ENCODE data around the gene NPAS3.

The NPAS3 gene

GRCh38 chr14:33188880-33189279 is 250.2 kb downstream of the NPAS3 start:
- DNase-seq = no peak

DNA sequence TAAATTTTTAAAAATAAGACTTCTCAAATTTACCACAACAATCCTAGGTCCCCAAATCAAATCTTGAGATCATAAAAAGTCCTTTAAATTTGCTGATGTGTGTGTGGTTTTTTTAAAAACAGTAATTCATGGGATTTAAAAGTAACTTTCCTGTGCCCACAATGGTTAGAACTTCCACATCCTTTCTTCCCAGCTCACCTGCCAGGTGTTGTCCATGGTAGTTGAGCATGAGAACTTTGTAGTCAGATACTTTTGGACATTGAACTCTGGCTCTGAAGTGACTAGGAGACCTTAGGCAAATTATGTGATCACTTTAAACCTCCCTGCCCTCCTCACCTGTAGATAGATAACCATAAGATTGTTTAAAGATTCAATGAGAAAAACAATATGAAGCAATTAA is 253.2 kb downstream of the NPAS3 start:
- no peak for DNase-seq

DNA sequence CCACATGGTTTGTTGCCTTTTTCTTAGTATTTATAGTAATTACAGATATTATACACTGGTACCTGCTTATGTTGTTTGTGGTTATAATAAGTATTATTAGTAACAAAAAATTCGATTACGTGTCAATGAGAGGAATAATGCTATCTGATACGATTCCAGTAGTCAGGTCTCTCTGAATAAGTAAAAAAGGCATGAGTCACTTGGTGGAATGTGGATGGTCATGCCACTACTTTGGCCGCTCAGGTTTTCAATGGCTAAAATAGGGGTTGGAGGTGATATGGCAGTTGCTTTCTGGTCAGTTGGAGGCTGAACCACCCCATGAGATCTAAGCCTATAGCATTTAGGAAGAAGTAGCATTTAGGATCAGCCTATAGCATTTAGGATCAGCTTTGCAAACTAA is 255.9 kb downstream of the NPAS3 start:
- no peak for DNase-seq

DNA sequence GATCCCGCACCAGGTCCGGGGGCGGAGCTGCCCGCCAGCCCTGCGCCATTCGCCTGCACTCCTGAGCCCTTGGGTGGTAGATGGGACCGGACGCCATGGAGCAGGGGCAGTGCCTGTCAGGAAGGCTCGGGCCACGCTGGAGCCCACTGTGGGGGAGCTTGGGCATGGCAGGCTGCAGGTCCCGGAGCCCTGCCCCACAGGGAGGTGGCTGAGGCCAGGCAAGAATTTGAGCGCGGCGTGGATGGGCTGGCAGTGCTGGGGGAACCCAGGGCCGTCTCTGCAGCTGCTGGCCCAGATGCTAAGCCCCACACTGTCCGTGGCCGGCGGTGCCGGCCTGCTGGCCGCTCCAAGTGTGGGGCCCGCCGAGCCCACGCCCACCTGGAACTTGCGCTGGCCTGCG is 260.0 kb downstream of the NPAS3 start:
- DNase-seq = no peak

- no peak for DNase-seq
Measured at GRCh38 chr14:33201116-33201515, 262.4 kb downstream of the NPAS3 start.

DNA sequence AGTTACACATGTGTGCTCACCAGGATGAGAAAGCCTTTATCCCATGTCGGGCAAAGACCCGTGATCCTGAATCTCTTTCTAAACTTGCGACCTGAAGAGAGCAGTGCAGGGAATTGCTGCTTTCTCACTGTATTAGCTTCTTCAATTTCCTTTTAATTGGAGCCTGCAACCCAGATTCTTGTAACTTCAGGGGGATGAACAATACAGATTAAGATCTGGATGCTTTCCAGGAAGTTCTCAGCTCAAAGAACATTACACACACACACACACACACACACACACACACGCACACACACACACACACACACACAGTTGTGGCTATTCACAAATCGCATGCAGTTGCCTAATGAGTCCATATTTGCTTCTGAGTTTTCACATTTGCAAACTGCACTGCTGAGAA is 268.3 kb downstream of the NPAS3 start:
- no peak for DNase-seq

- no peak for DNase-seq
Measured at GRCh38 chr14:33207467-33208017, 268.9 kb downstream of the NPAS3 start.

DNA sequence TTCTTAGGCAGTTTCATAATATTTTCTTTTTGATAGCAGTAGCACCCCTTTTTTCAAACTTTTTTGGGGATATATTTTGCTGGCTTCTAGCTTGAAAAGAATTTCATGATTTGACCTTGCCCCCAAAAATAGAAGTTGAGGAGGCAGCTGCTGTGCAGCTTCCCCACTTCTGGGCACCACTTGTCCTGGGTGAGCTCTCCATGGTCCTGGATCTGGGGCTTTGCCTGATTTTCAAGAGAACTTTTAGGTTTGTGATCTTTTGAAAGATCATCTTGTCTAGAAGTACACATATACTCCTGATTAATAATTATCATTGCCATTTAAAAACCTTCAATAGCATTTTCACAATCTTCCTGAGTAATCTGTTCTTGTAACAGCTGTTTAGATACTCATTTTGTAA is 271.6 kb downstream of the NPAS3 start:
- DNase-seq = no peak

DNA sequence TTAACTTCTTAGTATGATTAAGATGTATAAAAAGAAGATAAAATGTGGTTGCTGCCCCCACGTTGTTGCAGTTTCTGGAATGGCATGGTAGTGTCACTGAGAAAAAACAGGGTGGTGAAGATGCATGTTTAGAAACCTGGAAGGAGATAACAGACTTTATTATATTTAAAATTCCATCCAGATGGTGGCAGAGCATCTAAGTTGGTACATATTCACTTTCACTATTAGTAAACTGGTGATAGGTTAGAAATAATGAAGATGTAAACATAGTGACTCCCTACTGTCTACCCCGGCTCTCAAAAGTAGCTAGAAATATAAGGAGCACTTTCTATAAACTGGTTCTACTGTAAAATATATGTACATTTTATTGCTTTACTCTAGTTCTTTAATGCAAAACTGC is 279.3 kb downstream of the NPAS3 start:
- DNase-seq = no peak

DNA sequence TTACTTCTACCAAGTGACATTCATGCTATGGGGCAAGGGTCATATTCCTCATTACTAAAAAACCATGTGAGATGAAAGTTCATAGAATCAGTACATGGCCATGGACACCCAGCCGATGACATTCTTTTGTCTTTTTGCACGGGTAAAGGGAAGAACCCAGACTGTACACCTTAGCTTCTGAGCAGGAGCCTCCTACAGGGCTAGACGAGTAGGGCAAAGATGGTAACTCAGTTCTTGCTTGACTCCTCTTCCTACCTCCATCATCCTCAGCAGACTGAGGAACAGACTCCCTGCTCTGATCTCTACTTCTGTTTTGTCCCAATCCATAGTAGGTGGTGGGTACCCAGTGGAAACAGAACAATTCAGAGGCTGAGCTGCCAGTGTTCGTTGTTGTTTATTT is 281.3 kb downstream of the NPAS3 start:
- no peak for DNase-seq

GRCh38 chr14:33229269-33229929 is 290.7 kb downstream of the NPAS3 start:
- no peak for DNase-seq

- no peak for DNase-seq
Measured at GRCh38 chr14:33230021-33230420, 291.3 kb downstream of the NPAS3 start.

DNA sequence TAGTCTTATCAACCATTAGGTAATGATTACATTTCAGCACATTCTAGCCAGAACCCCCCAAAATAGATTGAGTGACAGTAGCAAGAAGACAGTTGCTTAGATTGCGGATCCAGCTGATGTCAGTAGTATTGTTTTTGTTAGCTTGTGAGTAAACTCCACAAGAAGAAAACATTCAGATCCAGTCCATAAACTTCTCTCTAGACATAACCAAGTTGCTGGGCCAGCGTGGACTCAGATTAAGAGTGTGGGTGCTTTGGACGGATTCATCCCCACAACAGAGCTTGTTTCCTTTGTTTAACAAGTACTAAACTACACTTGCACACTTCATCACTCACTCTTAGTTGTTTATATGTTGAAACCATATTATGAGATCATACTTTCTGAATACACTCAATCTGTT is 293.4 kb downstream of the NPAS3 start:
- DNase-seq = no peak

DNA sequence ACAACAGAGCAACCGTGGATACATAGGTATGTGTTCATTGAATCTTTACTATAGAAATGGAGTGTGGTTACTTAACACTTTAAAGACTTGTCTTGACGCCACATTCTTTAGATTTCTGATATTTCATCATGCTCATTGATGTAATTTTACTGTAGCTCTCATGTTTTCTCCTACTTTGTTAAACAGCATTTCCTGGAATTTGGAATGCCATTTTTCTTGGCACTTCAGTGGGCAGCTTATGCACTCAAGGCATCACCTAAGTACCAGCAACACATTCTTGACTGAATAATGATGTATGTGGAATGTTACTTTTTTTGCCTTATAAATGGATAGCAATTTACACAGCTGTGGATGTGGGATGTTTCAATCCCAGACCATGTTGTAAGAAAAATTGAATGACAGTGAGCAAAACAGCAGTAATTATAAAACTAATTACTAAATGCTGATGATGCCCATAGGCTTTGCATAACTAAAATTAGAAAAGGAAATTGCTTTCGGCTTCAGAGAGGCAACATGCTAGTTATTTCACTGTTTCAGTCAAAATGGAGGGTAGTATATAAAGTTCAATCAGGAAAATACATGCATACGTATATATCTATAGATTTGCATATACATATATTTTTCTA is 298.5 kb downstream of the NPAS3 start:
- DNase-seq = no peak

GRCh38 chr14:33239465-33239864 is 300.8 kb downstream of the NPAS3 start:
- no peak for DNase-seq

GRCh38 chr14:33240466-33240865 is 301.8 kb downstream of the NPAS3 start:
- DNase-seq = no peak

GRCh38 chr14:33241331-33241730 is 302.7 kb downstream of the NPAS3 start:
- no peak for DNase-seq

- no peak for DNase-seq
Measured at GRCh38 chr14:33249233-33249820, 310.6 kb downstream of the NPAS3 start.

DNA sequence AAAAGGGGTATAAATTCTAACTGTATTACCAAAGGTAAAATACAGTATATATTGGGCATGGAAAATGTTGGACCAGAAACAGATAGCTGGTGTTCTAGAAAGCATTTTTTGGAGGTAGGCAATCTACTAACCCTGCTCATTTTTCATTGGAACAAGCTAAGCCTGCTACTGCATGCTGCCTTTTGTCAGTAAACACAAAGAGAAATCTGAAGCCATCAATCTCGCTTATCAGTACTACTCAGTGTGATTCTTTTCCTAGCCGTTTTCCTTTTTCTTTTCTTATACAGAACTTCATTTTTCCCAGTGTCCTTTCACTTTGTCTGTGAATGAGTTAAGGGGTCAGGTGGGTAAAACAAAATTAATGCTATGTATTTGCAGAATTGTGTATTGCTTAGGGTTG is 312.3 kb downstream of the NPAS3 start:
- no peak for DNase-seq

DNA sequence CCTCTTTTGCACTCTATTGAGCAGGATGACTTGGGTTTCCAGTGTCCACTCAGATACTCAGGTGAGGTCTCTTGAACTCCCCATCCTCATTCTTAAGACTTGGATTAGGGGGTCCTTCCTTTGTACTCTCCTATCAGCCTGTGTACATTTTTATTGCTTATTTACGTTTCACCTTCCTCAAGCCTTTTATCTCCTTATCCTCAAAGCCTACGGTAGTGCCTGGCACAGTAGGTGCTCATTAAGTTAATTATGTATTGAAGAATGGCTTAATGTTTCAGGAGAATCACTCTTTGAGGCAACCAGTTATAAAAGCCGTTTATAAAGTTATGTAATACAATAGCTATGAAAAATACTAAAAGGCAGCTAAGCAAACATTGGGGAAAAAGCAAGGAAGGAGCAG is 315.7 kb downstream of the NPAS3 start:
- no peak for DNase-seq

DNA sequence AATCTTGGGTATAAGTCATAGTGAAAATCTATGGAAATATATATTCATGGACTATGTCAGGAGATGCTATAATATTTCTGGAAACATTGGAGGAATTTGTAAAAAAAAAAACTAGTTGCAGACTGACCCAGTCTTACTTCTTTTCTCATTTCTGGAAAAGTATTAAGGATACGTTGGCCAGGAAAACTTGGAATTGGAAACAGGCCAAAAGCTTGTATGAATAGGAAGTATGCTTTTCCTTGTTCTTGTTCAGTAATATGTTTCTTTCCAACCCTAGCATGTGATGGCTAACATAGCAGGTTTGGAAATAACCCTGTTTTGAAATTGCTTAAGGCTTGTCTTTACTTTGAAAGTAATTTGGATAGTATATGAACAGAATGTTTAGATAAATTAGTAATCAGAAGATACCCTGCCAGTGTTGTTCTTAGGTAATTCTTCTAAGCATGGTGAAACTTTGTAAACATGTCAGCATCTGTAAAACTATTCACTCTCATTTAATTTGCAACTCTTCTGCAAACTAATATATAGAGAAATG is 316.2 kb downstream of the NPAS3 start:
- DNase-seq = no peak

DNA sequence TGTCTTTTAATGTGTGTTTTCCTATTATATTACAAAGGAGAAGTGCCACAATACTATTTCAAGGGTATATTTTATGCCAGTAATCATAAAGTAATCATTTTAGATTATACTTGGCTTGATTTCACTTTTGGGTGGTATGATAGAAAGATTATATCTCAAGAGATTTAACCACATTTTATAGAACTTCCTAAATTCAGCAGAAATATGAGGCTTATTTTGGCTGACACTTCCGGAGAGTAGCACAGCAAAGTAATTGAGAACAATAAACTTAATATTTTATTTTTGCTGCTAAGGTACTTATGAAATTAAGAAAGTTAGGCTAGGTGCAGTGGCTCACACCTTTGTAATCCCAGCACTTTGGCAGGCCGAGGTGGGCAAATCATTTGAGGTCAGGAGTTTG is 319.1 kb downstream of the NPAS3 start:
- no peak for DNase-seq

GRCh38 chr14:33259764-33260163 is 321.1 kb downstream of the NPAS3 start:
- no peak for DNase-seq

- DNase-seq = no peak
Measured at GRCh38 chr14:33271216-33271615, 332.5 kb downstream of the NPAS3 start.

Data from stimulated activated naive CD4-positive, alpha-beta T cell treated with Interleukin-2 at 50 U/mL for 16 hours (primary cell).